Natural killer cell (primary cell): ENCODE measurements around the gene RRAD. TPM values are rescaled to one million over a fixed set of nuclear protein-coding genes. Genes with fewer than 3 reads are reported as not detected.

Source experiments
- ATAC-seq, 3 donors: fragments of 150-1000 bp in 2 of 3; fragments of 200-7000 bp in 1 of 3; cut with Tn5 transposase; 1 replicate in 1 of 3; 2 replicates in 2 of 3; pipeline ENCODE4 v1.10.0; 2021; ENCODE audit warnings: mild to moderate bottlenecking in 2 of 3, moderate library complexity in 2 of 3
- DNase-seq, 2 donors: peaks; one replicate each; pipeline versions ENCODE4 v3.0.0 to v3.0.0-alpha.2; 2013 to 2021; ENCODE audit warnings: mixed read lengths in 1 of 2
- H3K27ac ChIP-seq: one replicate; pipeline ENCODE4 v1.5.1; 2013; ENCODE audit warnings: mild to moderate bottlenecking, low read length
- H3K27me3 ChIP-seq: one replicate; pipeline ENCODE4 v1.6.1; 2013; ENCODE audit warnings: low read length; ENCODE audit not compliant: control insufficient read depth, insufficient read depth
- H3K36me3 ChIP-seq: one replicate; pipeline ENCODE4 v1.6.1; 2013; ENCODE audit warnings: low read length; ENCODE audit not compliant: control insufficient read depth, insufficient read depth
- H3K4me1 ChIP-seq: one replicate; pipeline ENCODE4 v1.6.1; 2013; ENCODE audit warnings: low read length; ENCODE audit not compliant: control insufficient read depth, insufficient read depth
- H3K4me3 ChIP-seq: one replicate; pipeline ENCODE4 v1.5.1; 2013; ENCODE audit warnings: low read length
- H3K9me3 ChIP-seq: one replicate; pipeline ENCODE4 v1.6.1; 2013; ENCODE audit warnings: low read length; ENCODE audit not compliant: control insufficient read depth, insufficient read depth
- H3K27ac Mint-ChIP-seq, 2 donors: one replicate each; pipeline ENCODE4 v1.8.0; 2022; ENCODE audit warnings: mild to moderate bottlenecking in 2 of 2, mixed read lengths in 2 of 2, moderate library complexity in 1 of 2
- H3K27me3 Mint-ChIP-seq, 2 donors: one replicate each; pipeline ENCODE4 v1.8.0; 2022; ENCODE audit warnings: low read depth in 2 of 2, mixed read lengths in 2 of 2
- H3K36me3 Mint-ChIP-seq: one replicate; pipeline ENCODE4 v1.8.0; 2022; ENCODE audit warnings: mixed read lengths
- H3K4me1 Mint-ChIP-seq, 2 donors: one replicate each; pipeline ENCODE4 v1.8.0; 2022; ENCODE audit warnings: mixed read lengths in 2 of 2
- H3K4me3 Mint-ChIP-seq: one replicate; pipeline ENCODE4 v1.8.0; 2022; ENCODE audit warnings: mild to moderate bottlenecking, moderate library complexity, mixed read lengths
- H3K9me3 Mint-ChIP-seq, 2 donors: one replicate each; pipeline ENCODE4 v1.8.0; 2022; ENCODE audit warnings: mixed read lengths in 2 of 2
- WGBS: methylation state at CpG from one replicate; pipeline ENCODE4 v1.1.7; 2013; ENCODE audit warnings: missing lambda C conversion rate; ENCODE audit not compliant: insufficient coverage; 5-methylcytosine and 5-hydroxymethylcytosine counted together
- intact Hi-C: fragments of 100-400 bp; cut with micrococcal nuclease; formaldehyde crosslinking; loops from one replicate; pipeline ENCODE4 v1.14.2; 2022
- total RNA-seq, 4 donors: library from RNA; stranded (reverse); fragments of 120-200 nt in 1 of 4; gene quantifications; one replicate each; pipeline versions ENCODE4 v1.2.3 to v1.2.4, GENCODE V29; 2013 to 2022
- TF ChIP-seq, protein P1 (sequence below): fragments of 200-600 bp; IDR thresholded peaks from one replicate; pipeline ENCODE4 v1.8.0; 2022; ENCODE audit warnings: antibody characterized with exemption

Gene RRAD
- total RNA-seq, 3 donors from 2014 or later (not counting 1 experiment from before 2014, with no cell fraction given), result 1.8 to 4.5 (median 2.8) TPM

DNA sequence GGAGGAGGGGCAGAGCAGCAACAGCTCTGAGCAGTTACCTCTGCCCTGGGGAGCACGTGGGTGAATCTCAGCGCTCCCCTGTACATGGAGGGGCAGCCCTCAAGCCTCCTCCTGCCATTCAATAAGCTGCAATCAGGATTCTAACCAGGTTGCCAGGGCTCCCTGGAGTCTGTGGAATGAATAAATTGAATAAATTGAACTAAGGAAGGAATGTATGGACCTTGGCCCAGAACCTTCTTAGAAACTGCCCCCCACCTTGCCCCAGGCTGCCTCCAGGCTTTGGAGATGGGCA, 5.1 kb downstream of the RRAD start:
- Mint-ChIP-seq H3K4me3 (no peak overlapping the region), H3K9me3 (no peaks in the 10 kb centered on the region), H3K27ac (no peak overlapping the region), H3K27me3 (peaks cover 10 to 26% of the 10 kb centered on the region in 2 donors), H3K4me1 (peaks cover 0 to 5% of the 10 kb centered on the region in 2 donors), H3K36me3 (no peaks in the 10 kb centered on the region)
- H3K4me3 ChIP-seq, result no peak overlapping the region
- no peak overlapping the region for H3K27ac ChIP-seq
- ATAC-seq (no peak), DNase-seq (no peak)
- intact Hi-C loops, result no loop called here
- TF ChIP-seq, protein P1, sequence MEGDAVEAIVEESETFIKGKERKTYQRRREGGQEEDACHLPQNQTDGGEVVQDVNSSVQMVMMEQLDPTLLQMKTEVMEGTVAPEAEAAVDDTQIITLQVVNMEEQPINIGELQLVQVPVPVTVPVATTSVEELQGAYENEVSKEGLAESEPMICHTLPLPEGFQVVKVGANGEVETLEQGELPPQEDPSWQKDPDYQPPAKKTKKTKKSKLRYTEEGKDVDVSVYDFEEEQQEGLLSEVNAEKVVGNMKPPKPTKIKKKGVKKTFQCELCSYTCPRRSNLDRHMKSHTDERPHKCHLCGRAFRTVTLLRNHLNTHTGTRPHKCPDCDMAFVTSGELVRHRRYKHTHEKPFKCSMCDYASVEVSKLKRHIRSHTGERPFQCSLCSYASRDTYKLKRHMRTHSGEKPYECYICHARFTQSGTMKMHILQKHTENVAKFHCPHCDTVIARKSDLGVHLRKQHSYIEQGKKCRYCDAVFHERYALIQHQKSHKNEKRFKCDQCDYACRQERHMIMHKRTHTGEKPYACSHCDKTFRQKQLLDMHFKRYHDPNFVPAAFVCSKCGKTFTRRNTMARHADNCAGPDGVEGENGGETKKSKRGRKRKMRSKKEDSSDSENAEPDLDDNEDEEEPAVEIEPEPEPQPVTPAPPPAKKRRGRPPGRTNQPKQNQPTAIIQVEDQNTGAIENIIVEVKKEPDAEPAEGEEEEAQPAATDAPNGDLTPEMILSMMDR, result no peak
- 58% methylated on average over 2 of the region's 2 CpGs for WGBS
- no peaks in the 10 kb centered on the region for H3K36me3 ChIP-seq
- peaks cover 7% of the 10 kb centered on the region for H3K4me1 ChIP-seq
- H3K9me3 ChIP-seq, result no peaks in the 10 kb centered on the region
- peaks cover 13% of the 10 kb centered on the region for H3K27me3 ChIP-seq

DNA sequence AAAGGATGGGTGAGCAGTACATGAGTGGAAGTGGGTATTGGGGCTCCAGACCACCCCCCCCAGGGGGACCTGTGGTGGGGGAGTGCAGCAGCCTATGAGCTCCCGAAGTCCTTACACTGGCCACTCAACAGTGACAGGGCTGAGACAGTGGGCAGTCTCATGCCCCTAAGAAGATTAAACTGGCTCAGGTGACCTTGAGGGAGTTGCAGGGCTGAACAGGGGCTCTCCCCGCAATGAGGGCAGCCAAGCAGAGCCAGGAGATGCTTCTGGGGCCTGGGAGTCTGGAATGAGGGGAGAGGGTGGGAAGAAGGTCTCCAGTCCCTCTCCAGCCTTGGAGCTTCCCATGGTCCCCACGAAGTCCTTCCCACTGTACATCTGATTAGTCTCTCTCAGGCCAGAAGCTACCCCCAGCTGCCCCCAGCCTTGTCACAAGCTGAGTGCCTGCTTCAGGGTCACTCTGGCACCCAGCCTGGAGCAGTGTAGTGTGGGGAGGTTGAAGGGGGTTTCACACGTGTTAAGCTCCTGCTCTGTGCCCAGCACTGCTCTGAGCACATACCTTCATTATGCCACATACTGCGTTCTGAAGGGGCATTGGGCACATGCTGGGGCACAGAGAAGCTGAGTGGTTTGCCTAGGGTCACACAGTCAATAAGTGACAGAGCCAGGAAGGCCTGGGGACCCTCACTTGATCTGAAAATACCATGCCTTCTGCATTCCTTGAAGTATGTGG, 5.6 kb downstream of the RRAD start:
- TF ChIP-seq, protein P1, result no peak
- no peak for ATAC-seq
- Histone ChIP-seq H3K27me3 (peaks cover 12% of the 10 kb centered on the region), H3K4me3 (no peak overlapping the region), H3K27ac (no peak overlapping the region), H3K4me1 (peaks cover 3% of the 10 kb centered on the region), H3K36me3 (no peaks in the 10 kb centered on the region), H3K9me3 (no peaks in the 10 kb centered on the region)
- Mint-ChIP-seq H3K27ac (no peak overlapping the region), H3K36me3 (no peaks in the 10 kb centered on the region), H3K4me1 (peaks cover 0 to 5% of the 10 kb centered on the region in 2 donors), H3K27me3 (peaks cover 10 to 25% of the 10 kb centered on the region in 2 donors), H3K4me3 (no peak overlapping the region), H3K9me3 (no peaks in the 10 kb centered on the region)
- intact Hi-C loops, result no loop called here
- WGBS, result 77% methylated on average over 5 of the region's 5 CpGs
- DNase-seq, result no peak

DNA sequence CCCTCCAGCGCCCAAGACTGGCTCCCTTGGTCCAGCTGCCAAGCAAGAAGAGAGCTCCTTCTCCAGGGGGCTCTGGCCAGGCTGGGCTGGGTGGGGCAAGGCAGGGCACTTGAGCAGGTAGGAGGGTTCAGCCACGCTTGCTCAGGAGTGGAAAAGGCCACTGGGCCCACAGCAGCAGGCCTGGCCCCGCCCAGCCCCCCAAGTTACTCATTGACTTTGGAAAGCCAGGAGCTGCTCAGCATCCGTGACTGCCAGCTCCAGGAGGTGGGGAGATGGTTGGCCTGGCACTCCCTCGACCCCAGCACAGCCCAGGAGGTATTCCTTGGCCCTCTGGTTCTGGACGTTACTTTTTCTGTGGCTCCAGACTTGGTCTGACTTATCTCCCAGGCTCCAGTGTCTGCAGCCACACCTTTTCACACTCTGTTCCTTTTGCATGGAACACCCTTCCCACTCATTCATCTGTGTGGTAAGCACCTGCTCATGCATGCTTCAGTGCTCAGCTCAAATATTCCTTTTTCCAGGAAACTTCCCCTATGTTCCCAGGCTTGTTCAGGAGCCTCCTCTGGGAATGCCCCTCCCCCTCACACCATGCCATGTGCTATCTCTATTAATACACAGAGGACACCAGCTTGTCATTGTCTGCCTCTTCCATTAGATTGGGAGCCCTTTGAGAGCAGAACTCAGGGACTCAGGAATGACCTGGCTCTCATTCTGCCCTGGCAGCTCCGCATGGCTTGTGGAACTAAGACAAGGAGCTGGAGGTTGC, 6.3 kb downstream of the RRAD start, which contains the start of gene CDH16:
CDH16 (minus strand) TSS at position 83 of the 766 bp plus-strand sequence. CDS start 820 bp downstream, outside the sequence.
- DNase-seq, result no peak

More for the DNA sequence above, 6.3 kb downstream of the RRAD start, which contains the start of gene CDH16:
- Mint-ChIP-seq H3K4me3 (no peak within 1 kb of the TSS), H3K9me3 (no peaks in the 10 kb centered on the region), H3K27me3 (peaks cover 9 to 24% of the 10 kb centered on the region in 2 donors), H3K4me1 (peaks cover 0 to 5% of the 10 kb centered on the region in 2 donors), H3K36me3 (no peaks in the 10 kb centered on the region), H3K27ac (no peak within 1 kb of the TSS)
- 80% methylated on average over 7 of the region's 7 CpGs for WGBS
- TF ChIP-seq, protein P1, result no peak
- intact Hi-C loops, result no loop called here
- ATAC-seq, result no peak
- Histone ChIP-seq H3K27ac (no peak within 1 kb of the TSS), H3K27me3 (peaks cover 8% of the 10 kb centered on the region), H3K9me3 (no peaks in the 10 kb centered on the region), H3K4me3 (no peak within 1 kb of the TSS), H3K36me3 (no peaks in the 10 kb centered on the region), H3K4me1 (no peaks in the 10 kb centered on the region)
